Measurements from ENCODE around the gene ZNF345.

DNA sequence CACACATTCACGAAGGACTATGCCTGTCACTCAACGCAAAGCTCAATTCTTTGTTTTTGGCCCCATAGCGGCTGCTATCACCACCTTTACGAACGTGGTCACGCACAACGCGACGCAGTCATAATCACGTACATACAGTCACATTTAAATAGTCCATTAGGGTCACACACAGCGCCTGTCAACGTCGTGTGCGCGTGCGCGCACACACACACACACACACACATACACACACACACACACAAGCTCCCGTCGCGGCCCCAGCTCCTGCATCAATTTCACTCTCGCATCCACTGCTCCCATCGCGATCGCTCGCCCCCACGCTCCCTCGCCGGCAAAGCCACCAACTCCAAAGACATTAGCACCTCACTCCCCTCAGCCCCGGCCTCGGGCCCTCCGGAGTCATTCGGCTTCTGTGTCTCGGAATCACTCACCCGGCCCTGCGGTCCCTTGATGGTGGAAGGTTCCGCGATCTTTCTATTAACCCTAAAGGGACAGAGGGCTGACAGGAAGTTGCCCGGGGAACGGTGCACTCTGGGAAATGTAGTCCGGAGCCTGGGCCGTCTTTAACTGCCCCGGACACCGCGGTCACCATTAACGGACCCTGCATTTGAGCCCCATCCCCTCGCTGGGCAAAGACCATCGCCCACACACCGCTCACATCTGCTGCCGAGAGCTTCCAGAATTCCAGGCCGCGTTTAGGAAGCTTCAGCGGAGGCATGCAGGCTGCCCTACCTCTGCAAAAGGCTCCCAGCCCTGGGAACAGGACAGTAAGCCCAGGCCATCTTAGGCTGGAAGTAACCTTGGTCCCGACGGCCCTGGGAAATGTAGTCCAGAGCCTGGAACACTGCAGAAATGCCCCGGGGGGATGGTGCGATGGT is 12.5 kb upstream of the ZNF345 start, which contains the start of gene ZNF790:
- TF ChIP-seq TAF1 (IDR thresholded peaks at IDR 0.05; ENCODE audit: borderline replicate concordance, low read depth, low read length), result peak; percentile 83; the same call in 1 of the 2 replicates
- peak; percentile 77 for TF ChIP-seq POLR2A (IDR thresholded peaks at IDR 0.05; ENCODE audit: low read depth, low read length)
- peak; percentile 88 for TF ChIP-seq POLR2AphosphoS5 (IDR thresholded peaks at IDR 0.05; ENCODE audit: low read depth, low read length)

All from GM12892 (cell line).